BLaER1 (cell line): ENCODE results near the gene FOSB.

Experiments used
- H3K27ac ChIP-seq: shearing (Covaris generic); formaldehyde crosslinking; 2 replicates; pipeline ENCODE4 v1.8.1; 2022
- H3K27me3 ChIP-seq: shearing (Covaris generic); formaldehyde crosslinking; 2 replicates; pipeline ENCODE4 v1.8.1; 2022
- H3K36me3 ChIP-seq: shearing (Covaris generic); formaldehyde crosslinking; 2 replicates; pipeline ENCODE4 v1.8.1; 2022
- H3K4me1 ChIP-seq: shearing (Covaris generic); formaldehyde crosslinking; 2 replicates; pipeline ENCODE4 v1.8.1; 2022
- H3K4me2 ChIP-seq: shearing (Covaris generic); formaldehyde crosslinking; 2 replicates; pipeline ENCODE4 v1.8.1; 2022
- H3K4me3 ChIP-seq: shearing (Covaris generic); formaldehyde crosslinking; 2 replicates; pipeline ENCODE4 v1.8.1; 2022
- H3K9ac ChIP-seq: shearing (Covaris generic); formaldehyde crosslinking; 2 replicates; pipeline ENCODE4 v1.8.1; 2022
- H3K9me3 ChIP-seq: shearing (Covaris generic); formaldehyde crosslinking; 2 replicates; pipeline ENCODE4 v1.8.1; 2022
- H4K20me1 ChIP-seq: shearing (Covaris generic); formaldehyde crosslinking; 2 replicates; pipeline ENCODE4 v1.8.1; 2022
- Cebpa-rat ChIP-seq: shearing (Covaris generic); IDR thresholded peaks from 2 replicates; pipeline ENCODE4 v1.8.1; 2022

FOSB gene

GRCh38 chr19:45467456-45468158, at the start of gene FOSB:
FOSB (plus strand) TSS chr19:45467996; CDS start chr19:45468587, 591 bp downstream.
- Histone ChIP-seq H3K4me1 (peaks cover 46% of the 10 kb centered on the region), H3K9ac (peak within 1 kb of the TSS; percentile 82), H3K36me3 (no peaks in the 10 kb centered on the region), H3K9me3 (no peaks in the 10 kb centered on the region), H3K27me3 (peaks cover 30% of the 10 kb centered on the region), H3K4me2 (peak within 1 kb of the TSS; percentile 100), H3K27ac (peak within 1 kb of the TSS; percentile 71; the same call in 1 of the 2 replicates), H3K4me3 (peak within 1 kb of the TSS; percentile 81), H4K20me1 (peaks cover 16% of the 10 kb centered on the region)
- TF ChIP-seq Cebpa-rat = no peak

GRCh38 chr19:45418802-45419201, 49.0 kb upstream of the FOSB start:
- Histone ChIP-seq H3K4me1 (peaks cover 96% of the 10 kb centered on the region), H3K4me3 (peak overlapping the region; percentile 50), H3K36me3 (peaks cover 52% of the 10 kb centered on the region), H3K9me3 (no peaks in the 10 kb centered on the region), H3K27ac (peak overlapping the region; percentile 86), H3K9ac (peak overlapping the region; percentile 68), H3K4me2 (peak overlapping the region; percentile 93), H4K20me1 (peaks cover 16% of the 10 kb centered on the region), H3K27me3 (no peaks in the 10 kb centered on the region)
- no peak for TF ChIP-seq Cebpa-rat

DNA sequence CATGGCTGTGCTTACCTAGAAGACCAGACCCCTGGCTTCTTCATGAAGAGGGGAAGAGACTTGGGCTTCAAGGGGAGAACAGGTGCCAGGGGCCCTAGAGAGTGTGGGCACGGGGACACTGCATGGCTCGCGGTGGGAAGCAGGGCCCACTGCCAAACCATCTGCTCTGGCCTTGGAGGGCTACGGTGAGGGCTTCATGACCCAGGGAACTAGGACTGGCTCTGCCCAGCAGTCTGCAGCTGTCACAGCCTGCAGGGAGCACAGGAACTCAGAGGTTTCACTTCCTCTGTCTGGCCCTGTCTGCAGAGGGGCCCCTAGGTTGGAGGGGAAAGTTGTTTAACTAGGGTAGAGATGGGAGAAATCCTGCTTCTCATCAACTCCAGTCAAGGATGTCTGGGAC, 48.4 kb upstream of the FOSB start:
- peak overlapping the region; percentile 68 for H3K9ac ChIP-seq
- H3K4me1 ChIP-seq = peaks cover 96% of the 10 kb centered on the region
- peak overlapping the region; percentile 86 for H3K27ac ChIP-seq
- H3K36me3 ChIP-seq = peaks cover 48% of the 10 kb centered on the region
- no peaks in the 10 kb centered on the region for H3K9me3 ChIP-seq
- H3K4me2 ChIP-seq = peak overlapping the region; percentile 93
- peaks cover 16% of the 10 kb centered on the region for H4K20me1 ChIP-seq
- peak overlapping the region; percentile 50 for H3K4me3 ChIP-seq
- H3K27me3 ChIP-seq = no peaks in the 10 kb centered on the region
- no peak for TF ChIP-seq Cebpa-rat

DNA sequence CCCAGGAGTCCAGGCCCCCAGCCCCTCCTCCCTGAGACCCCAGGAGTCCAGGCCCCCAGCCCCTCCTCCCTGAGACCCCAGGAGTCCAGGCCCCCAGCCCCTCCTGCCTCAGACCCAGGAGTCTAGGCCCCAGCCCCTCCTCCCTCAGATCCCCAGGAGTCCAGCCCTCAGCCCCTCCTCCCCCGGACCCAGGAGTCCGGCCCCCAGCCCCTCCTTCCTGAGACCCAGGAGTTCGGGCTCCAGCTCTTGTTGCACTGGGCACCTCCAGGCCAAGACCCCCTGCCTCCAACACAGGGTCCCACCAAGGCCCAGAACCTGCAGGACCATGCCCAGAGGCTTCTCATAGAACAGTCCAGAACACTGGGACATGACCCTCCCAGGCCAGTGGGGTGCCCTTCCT, 47.9 kb upstream of the FOSB start:
- Histone ChIP-seq H3K27me3 (no peaks in the 10 kb centered on the region), H4K20me1 (peaks cover 16% of the 10 kb centered on the region), H3K27ac (peak overlapping the region; percentile 86), H3K36me3 (peaks cover 43% of the 10 kb centered on the region), H3K4me1 (peaks cover 96% of the 10 kb centered on the region), H3K4me2 (peak overlapping the region; percentile 93), H3K9me3 (no peaks in the 10 kb centered on the region), H3K9ac (peak overlapping the region; percentile 65), H3K4me3 (peak overlapping the region; percentile 50; the same call in 1 of the 2 replicates)
- no peak for TF ChIP-seq Cebpa-rat

DNA sequence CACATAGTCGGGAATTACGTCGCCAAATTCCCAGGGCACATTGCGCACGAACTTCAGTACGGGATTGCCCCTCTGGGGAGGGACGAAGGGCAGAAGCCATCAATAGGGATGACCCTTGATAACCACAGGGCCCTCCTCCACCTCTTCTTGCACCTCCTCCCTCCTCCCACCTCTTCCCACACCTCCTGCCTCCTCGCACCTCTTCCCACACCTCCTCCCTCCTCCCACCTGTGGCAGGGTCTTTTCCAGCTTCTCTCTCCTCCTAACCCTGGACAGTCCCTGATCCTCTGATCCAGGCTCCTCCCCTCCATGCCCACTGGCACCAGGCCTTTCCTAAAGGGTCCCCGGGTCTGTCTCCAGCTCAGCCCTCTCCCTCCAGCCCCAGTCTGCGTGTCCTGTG, 47.4 kb upstream of the FOSB start:
- peaks cover 96% of the 10 kb centered on the region for H3K4me1 ChIP-seq
- H3K27me3 ChIP-seq = no peaks in the 10 kb centered on the region
- peak overlapping the region; percentile 86 for H3K27ac ChIP-seq
- H3K9me3 ChIP-seq = no peaks in the 10 kb centered on the region
- TF ChIP-seq Cebpa-rat = no peak
- peaks cover 41% of the 10 kb centered on the region for H3K36me3 ChIP-seq
- peak overlapping the region; percentile 93 for H3K4me2 ChIP-seq
- H4K20me1 ChIP-seq = peaks cover 16% of the 10 kb centered on the region
- peak overlapping the region; percentile 65 for H3K9ac ChIP-seq
- peak overlapping the region; percentile 50; the same call in 1 of the 2 replicates for H3K4me3 ChIP-seq

DNA sequence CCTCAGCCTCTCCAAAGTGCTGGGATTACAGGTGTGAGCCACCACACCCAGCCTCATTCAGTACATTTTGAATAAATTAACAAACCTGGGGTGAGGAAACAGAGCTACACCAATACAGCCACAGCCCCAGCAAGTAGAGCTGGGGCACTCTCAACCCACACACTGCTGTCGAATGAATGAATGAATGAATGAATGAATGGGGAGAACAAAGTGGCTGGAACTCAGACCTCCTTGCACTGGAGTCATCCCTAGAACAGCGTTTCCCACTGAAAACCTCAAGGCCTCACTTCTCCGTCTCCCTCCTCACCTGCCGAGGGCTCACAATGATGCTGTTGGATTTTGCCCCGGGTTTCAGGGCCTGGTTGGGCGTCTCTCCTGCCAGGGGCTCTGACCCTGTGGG, 46.9 kb upstream of the FOSB start:
- Histone ChIP-seq H3K27me3 (no peaks in the 10 kb centered on the region), H3K27ac (peak overlapping the region; percentile 86), H3K9ac (peak overlapping the region; percentile 65; the same call in 1 of the 2 replicates), H3K4me3 (no peak overlapping the region), H3K36me3 (peaks cover 36% of the 10 kb centered on the region), H4K20me1 (peaks cover 16% of the 10 kb centered on the region), H3K4me2 (peak overlapping the region; percentile 93), H3K4me1 (peaks cover 93% of the 10 kb centered on the region), H3K9me3 (no peaks in the 10 kb centered on the region)
- no peak for TF ChIP-seq Cebpa-rat

DNA sequence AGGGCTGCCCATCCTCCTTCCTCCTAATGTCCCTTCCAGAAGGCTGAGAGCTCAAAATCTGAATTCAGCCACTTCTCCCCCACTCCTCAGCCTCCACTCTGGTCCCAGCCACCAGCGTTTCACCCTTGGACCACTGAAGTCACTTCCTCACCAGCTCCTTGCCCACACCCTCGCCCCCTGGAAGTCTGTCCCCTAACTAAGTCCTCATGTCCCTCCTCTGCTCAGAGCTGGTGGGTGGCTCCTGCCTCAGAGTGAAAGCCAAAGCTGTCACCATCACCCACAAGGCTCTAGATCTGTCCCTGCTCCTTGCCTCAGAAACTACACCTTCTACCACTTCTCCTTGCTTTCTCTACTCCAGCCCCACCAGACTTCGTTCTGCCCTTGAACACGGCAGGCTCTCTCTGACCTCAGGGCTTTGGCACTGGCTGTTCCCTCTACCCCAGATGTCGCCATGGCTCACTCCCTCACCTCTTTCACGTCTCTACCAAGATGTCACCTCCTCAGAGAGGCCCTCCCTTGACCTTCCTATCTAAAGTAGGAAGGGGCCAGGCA, 45.8 kb upstream of the FOSB start:
- Histone ChIP-seq H3K4me3 (peak overlapping the region; percentile 76; the same call in 1 of the 2 replicates), H3K4me2 (peak overlapping the region; percentile 97), H3K27ac (peak overlapping the region; percentile 94), H4K20me1 (peaks cover 16% of the 10 kb centered on the region), H3K4me1 (peaks cover 81% of the 10 kb centered on the region), H3K27me3 (no peaks in the 10 kb centered on the region), H3K36me3 (peaks cover 25% of the 10 kb centered on the region), H3K9ac (0 out of 2 replicates have a peak overlapping the region, but pooled peaks have one; percentile 17), H3K9me3 (no peaks in the 10 kb centered on the region)
- TF ChIP-seq Cebpa-rat = no peak

DNA sequence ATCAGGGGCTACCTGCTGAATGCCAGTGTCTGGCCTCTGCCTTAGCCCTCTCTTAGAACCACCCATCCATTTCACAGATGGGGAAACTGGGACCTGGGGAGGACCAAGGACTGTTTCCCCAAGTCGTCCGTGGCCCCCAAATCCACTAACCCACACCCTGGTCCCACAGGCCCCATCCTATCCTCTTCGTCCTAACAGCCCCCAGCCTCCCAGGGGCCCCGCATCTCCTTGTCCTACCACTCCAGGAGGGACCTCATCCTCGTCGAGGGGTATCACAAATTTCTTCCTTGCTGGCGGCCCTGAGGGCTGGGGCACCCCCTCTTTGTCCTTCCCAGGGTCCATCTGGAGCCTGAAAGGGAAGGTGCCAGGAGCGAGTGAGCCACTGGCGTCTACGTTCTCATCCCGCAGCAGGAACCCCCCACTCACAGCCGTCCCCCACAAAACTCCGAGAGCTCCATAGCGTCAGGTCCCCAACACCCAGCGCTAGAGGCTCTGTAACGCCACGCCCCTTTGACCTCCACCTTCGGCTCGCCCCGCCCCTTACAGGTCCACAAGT, 44.7 kb upstream of the FOSB start:
- peak overlapping the region; percentile 76 for H3K4me3 ChIP-seq
- H3K4me2 ChIP-seq = peak overlapping the region; percentile 97
- H3K9me3 ChIP-seq = no peaks in the 10 kb centered on the region
- peaks cover 80% of the 10 kb centered on the region for H3K4me1 ChIP-seq
- H3K9ac ChIP-seq = peak overlapping the region; percentile 86
- H3K36me3 ChIP-seq = peaks cover 14% of the 10 kb centered on the region
- H3K27me3 ChIP-seq = no peaks in the 10 kb centered on the region; the same call in 1 of the 2 replicates
- TF ChIP-seq Cebpa-rat = no peak
- peak overlapping the region; percentile 94 for H3K27ac ChIP-seq
- peaks cover 16% of the 10 kb centered on the region for H4K20me1 ChIP-seq

DNA sequence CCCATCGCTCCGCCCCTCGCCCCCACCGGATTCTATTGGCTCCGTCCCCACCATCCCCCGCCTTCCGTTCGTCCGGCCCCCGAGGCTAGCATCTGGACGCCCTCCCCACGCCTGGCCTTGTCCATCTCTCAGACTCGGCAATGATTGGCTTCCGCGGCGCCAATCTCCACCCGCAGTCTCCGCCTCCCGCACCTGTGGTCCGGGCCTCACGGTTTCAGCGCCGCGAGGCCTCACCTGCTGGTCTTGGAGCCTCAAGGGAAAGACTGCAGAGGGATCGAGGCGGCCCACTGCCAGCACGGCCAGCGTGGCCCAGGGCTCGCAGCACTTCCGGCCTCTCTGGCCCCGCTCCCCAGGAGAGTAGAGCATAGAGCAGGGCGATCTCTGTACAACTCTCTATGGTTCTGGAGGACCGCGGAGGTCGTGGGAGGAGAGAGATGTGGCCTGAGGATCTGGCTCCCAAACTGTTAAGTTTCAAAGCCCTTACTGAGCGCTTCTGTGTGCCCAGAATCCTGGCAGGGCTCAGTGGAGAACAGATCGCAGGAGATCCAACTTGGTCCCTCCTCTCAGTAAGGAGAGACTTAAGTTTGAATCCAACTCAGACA, 44.1 kb upstream of the FOSB start, which contains the start of gene ERCC1:
TSS of gene ERCC1 (minus strand) at position 329 of the 602 bp plus-strand sequence. CDS start 543 bp downstream, outside the sequence.
- no peaks in the 10 kb centered on the region for H3K9me3 ChIP-seq
- H3K4me1 ChIP-seq = peaks cover 79% of the 10 kb centered on the region
- H3K36me3 ChIP-seq = peaks cover 14% of the 10 kb centered on the region
- peak within 1 kb of the TSS; percentile 97 for H3K4me2 ChIP-seq
- peaks cover under 1% of the 10 kb centered on the region; the same call in 1 of the 2 replicates for H3K27me3 ChIP-seq
- peak within 1 kb of the TSS; percentile 86 for H3K9ac ChIP-seq
- peaks cover 16% of the 10 kb centered on the region for H4K20me1 ChIP-seq
- peak within 1 kb of the TSS; percentile 94 for H3K27ac ChIP-seq
- H3K4me3 ChIP-seq = peak within 1 kb of the TSS; percentile 76
- TF ChIP-seq Cebpa-rat = no peak
